HepG2 (cell line): Measurements from ENCODE around the gene OGFOD3. TPM values are rescaled to one million over a fixed set of nuclear protein-coding genes. Genes with fewer than 3 reads are reported as not detected.

Experiments used
- AKAP8 ChIP-seq: sonication (generic); formaldehyde crosslinking; IDR thresholded peaks from 2 replicates; pipeline ENCODE4 v1.5.1; 2020; ENCODE audit warnings: mild to moderate bottlenecking, missing genetic modification reagents
- ATAD3A ChIP-seq: sonication (generic); formaldehyde crosslinking; IDR thresholded peaks from 2 replicates; pipeline ENCODE4 v1.4.0; 2020; ENCODE audit warnings: missing genetic modification reagents
- CBFB ChIP-seq: sonication (generic); formaldehyde crosslinking; IDR thresholded peaks from 2 replicates; pipeline ENCODE4 v1.4.0; 2020; ENCODE audit warnings: missing genetic modification reagents
- CBX1 ChIP-seq: IDR thresholded peaks from one replicate; pipeline ENCODE4 v1.6.1; 2016; ENCODE audit warnings: antibody characterized with exemption, low read depth
- EED ChIP-seq: sonication (generic); formaldehyde crosslinking; IDR thresholded peaks from 2 replicates; pipeline ENCODE4 v1.5.0; 2020; ENCODE audit warnings: mild to moderate bottlenecking, missing genetic modification reagents
- ELF1 ChIP-seq: sonication (generic); formaldehyde crosslinking; IDR thresholded peaks from 2 replicates; pipeline ENCODE4 v1.4.0; 2020; ENCODE audit warnings: missing genetic modification reagents
- FOXA1 ChIP-seq, 2 experiments: fragments of 450-650 bp in 1 of 2; sonication (generic) in 1 of 2; formaldehyde crosslinking in 1 of 2; IDR thresholded peaks; 2 replicates each; pipeline versions ENCODE4 v1.4.0 to v1.6.1; 2016 to 2020; ENCODE audit warnings: missing genetic modification reagents in 1 of 2
- FOXJ3 ChIP-seq: sonication (generic); formaldehyde crosslinking; IDR thresholded peaks from 2 replicates; pipeline ENCODE4 v1.4.0; 2020; ENCODE audit warnings: missing genetic modification reagents, mild to moderate bottlenecking, borderline replicate concordance
- KDM3A ChIP-seq: IDR thresholded peaks from 2 replicates; pipeline ENCODE4 v1.6.1; 2018; ENCODE audit warnings: low read depth, missing compliant biosample characterization
- MEIS2 ChIP-seq: sonication (generic); formaldehyde crosslinking; IDR thresholded peaks from 2 replicates; pipeline ENCODE4 v1.9.0; 2021; ENCODE audit warnings: mild to moderate bottlenecking, missing genetic modification reagents
- MIXL1 ChIP-seq: IDR thresholded peaks from 2 replicates; pipeline ENCODE4 v1.6.1; 2016
- PLRG1 ChIP-seq: fragments of 450-650 bp; conservative IDR thresholded peaks from 2 replicates; pipeline ENCODE4 v1.6.1; 2016
- PRPF4 ChIP-seq: fragments of 200-400 bp; formaldehyde crosslinking; IDR thresholded peaks from 2 replicates; pipeline ENCODE4 v1.6.1; 2016; ENCODE audit warnings: low read length, low read depth; ENCODE audit not compliant: poor library complexity, severe bottlenecking
- RBFOX2 ChIP-seq: fragments of 200-400 bp; formaldehyde crosslinking; IDR thresholded peaks from 2 replicates; pipeline ENCODE4 v1.6.1; 2017; ENCODE audit warnings: low read depth, mild to moderate bottlenecking, low read length
- RFX1 ChIP-seq: fragments of 450-650 bp; IDR thresholded peaks from 2 replicates; pipeline ENCODE4 v1.6.1; 2017
- RORA ChIP-seq: sonication (generic); formaldehyde crosslinking; IDR thresholded peaks from 2 replicates; pipeline ENCODE4 v1.5.0; 2020; ENCODE audit warnings: mild to moderate bottlenecking, missing genetic modification reagents, moderate library complexity
- SP4 ChIP-seq: sonication (generic); formaldehyde crosslinking; IDR thresholded peaks from 2 replicates; pipeline ENCODE4 v1.8.1; 2023; ENCODE audit warnings: mild to moderate bottlenecking, missing genetic modification reagents
- U2AF2 ChIP-seq: fragments of 200-400 bp; formaldehyde crosslinking; IDR thresholded peaks from 2 replicates; pipeline ENCODE4 v1.6.1; 2017; ENCODE audit warnings: low read depth, mild to moderate bottlenecking, low read length
- ZBED4 ChIP-seq: sonication (generic); formaldehyde crosslinking; IDR thresholded peaks from 2 replicates; pipeline ENCODE4 v1.4.0; 2020; ENCODE audit warnings: missing genetic modification reagents, borderline replicate concordance
- ZBTB10 ChIP-seq: sonication (generic); formaldehyde crosslinking; IDR thresholded peaks from 2 replicates; pipeline ENCODE4 v1.4.0; 2020; ENCODE audit warnings: missing genetic modification reagents, borderline replicate concordance
- ZBTB42 ChIP-seq: sonication (generic); formaldehyde crosslinking; IDR thresholded peaks from 2 replicates; pipeline ENCODE4 v1.5.0; 2020; ENCODE audit warnings: mild to moderate bottlenecking, missing genetic modification reagents
- ZKSCAN1 ChIP-seq: fragments of 150-350 bp; IDR thresholded peaks from 2 replicates; pipeline ENCODE4 v1.6.1; 2014; ENCODE audit warnings: low read length
- ZNF253 ChIP-seq: sonication (generic); formaldehyde crosslinking; IDR thresholded peaks from 2 replicates; pipeline ENCODE4 v1.8.0; 2022; ENCODE audit warnings: mild to moderate bottlenecking, missing genetic modification reagents, borderline replicate concordance
- ZNF557 ChIP-seq: sonication (generic); formaldehyde crosslinking; IDR thresholded peaks from 2 replicates; pipeline ENCODE4 v1.4.0; 2020; ENCODE audit warnings: missing genetic modification reagents
- ZNF737 ChIP-seq: sonication (generic); formaldehyde crosslinking; IDR thresholded peaks from 2 replicates; pipeline ENCODE4 v1.5.0; 2020; ENCODE audit warnings: missing genetic modification reagents, mild to moderate bottlenecking, borderline replicate concordance
- ZNF777 ChIP-seq: sonication (generic); formaldehyde crosslinking; IDR thresholded peaks from 2 replicates; pipeline ENCODE4 v1.4.0; 2020; ENCODE audit warnings: missing genetic modification reagents
- ZSCAN9 ChIP-seq: IDR thresholded peaks from 2 replicates; pipeline ENCODE4 v1.6.1; 2016; ENCODE audit warnings: borderline replicate concordance
- polyA plus RNA-seq, 8 experiments: library from polyadenylated mRNA; depleted of rRNA in 3 of 8; stranded (reverse) in 7 of 8; unstranded in 1 of 8; fragments of >200 nt; fragmentation: Illumina TruSeq in 4 of 8; extraction: Trizol in 4 of 8; gene quantifications; 2 replicates each; pipeline versions ENCODE4 v1.2.1 to v1.2.3, GENCODE V29; 2011 to 2016; ENCODE audit warnings: low read depth in 4 of 8, missing spikeins in 1 of 8, mixed read lengths in 1 of 8; ENCODE audit not compliant: insufficient read depth in 1 of 8
- total RNA-seq, 5 experiments: library from RNA; depleted of rRNA; stranded (reverse); fragments of >200 nt; fragmentation: Illumina TruSeq; extraction: Trizol; gene quantifications; 2 replicates each; pipeline ENCODE4 v1.2.3, GENCODE V29; 2016; ENCODE audit warnings: low read depth in 1 of 5

The OGFOD3 gene
- total and polyA plus RNA-seq, 2 of the 13 experiments (the other 11 are each of a cell fraction or from before 2014, with no cell fraction given): 40.0 to 42.1 TPM

GRCh38 chr17:82384730-82385481, 33.5 kb downstream of the OGFOD3 start (continued):
- TF ChIP-seq AKAP8 (CRISPR knock-in tag) (peak; percentile 74; the same call in 1 of the 2 replicates), ZNF777 (CRISPR knock-in tag) (no peak), PLRG1 (no peak), PRPF4 (no peak), ZBED4 (no peak; the same call in 1 of the 2 replicates), SP4 (CRISPR knock-in tag) (no peak), ZSCAN9 (CRISPR knock-in tag) (peak; percentile 23; the same call in 1 of the 2 replicates), FOXJ3 (CRISPR knock-in tag) (no peak; the same call in 1 of the 2 replicates), RFX1 (no peak), FOXA1 (IDR thresholded peaks at IDR 0.05) (no peak), FOXA1 (CRISPR knock-in tag; IDR thresholded peaks at IDR 0.05) (0 out of 2 replicates have a peak, but pooled peaks have one; percentile 19), MIXL1 (CRISPR knock-in tag) (0 out of 2 replicates have a peak, but pooled peaks have one; percentile 34), EED (CRISPR knock-in tag) (no peak), KDM3A (CRISPR knock-in tag) (no peak), ZKSCAN1 (no peak), ELF1 (CRISPR knock-in tag) (peak; percentile 30; the same call in 1 of the 2 replicates), MEIS2 (CRISPR knock-in tag) (peak; percentile 66; the same call in 1 of the 2 replicates), ATAD3A (CRISPR knock-in tag) (no peak), ZBTB10 (no peak), ZNF557 (CRISPR knock-in tag) (no peak), CBX1 (no peak), ZBTB42 (no peak), ZNF253 (CRISPR knock-in tag) (0 out of 2 replicates have a peak, but pooled peaks have one; percentile 3), CBFB (0 out of 2 replicates have a peak, but pooled peaks have one; percentile 13), RORA (no peak), ZNF737 (CRISPR knock-in tag) (no peak), RBFOX2 (no peak), U2AF2 (no peak)
